GM18498 (cell line): ENCODE measurements around the gene CBFA2T2.
A peak's percentile ranks its signal among the peaks of the same experiment; 100 is the strongest.

Experiments
- ATAC-seq: cut with Tn5 transposase; IDR thresholded peaks from one replicate; pipeline ENCODE4 v1.9.1; 2021; ENCODE audit warnings: mild to moderate bottlenecking, moderate library complexity; ENCODE audit not compliant: unreplicated experiment

The CBFA2T2 gene

DNA sequence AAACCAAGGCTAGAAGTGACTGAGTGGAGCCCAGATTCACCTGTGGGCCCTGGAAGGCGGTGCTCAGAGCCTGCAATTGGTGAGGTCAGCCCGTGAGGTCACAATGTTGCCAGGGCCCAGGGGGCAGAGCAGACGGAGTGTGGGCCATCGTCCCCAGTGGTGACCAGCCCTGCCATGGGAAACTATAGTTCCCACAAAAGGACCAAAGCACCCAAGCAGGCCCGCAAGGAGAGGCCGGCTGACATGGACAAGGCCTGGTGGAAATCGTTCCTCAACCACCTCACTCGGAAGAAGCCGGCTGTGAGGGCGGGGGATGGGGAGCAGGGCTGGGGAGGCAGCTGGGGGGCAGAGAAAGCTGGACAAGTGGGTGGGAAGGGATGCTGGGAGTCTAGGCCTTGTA lies 172.3 kb downstream of the CBFA2T2 start, which contains the start of gene C20orf144:
C20orf144 (plus strand) TSS at position 156 of the 400 bp plus-strand sequence; CDS start at position 175, 19 bp downstream.
- no peak for ATAC-seq

DNA sequence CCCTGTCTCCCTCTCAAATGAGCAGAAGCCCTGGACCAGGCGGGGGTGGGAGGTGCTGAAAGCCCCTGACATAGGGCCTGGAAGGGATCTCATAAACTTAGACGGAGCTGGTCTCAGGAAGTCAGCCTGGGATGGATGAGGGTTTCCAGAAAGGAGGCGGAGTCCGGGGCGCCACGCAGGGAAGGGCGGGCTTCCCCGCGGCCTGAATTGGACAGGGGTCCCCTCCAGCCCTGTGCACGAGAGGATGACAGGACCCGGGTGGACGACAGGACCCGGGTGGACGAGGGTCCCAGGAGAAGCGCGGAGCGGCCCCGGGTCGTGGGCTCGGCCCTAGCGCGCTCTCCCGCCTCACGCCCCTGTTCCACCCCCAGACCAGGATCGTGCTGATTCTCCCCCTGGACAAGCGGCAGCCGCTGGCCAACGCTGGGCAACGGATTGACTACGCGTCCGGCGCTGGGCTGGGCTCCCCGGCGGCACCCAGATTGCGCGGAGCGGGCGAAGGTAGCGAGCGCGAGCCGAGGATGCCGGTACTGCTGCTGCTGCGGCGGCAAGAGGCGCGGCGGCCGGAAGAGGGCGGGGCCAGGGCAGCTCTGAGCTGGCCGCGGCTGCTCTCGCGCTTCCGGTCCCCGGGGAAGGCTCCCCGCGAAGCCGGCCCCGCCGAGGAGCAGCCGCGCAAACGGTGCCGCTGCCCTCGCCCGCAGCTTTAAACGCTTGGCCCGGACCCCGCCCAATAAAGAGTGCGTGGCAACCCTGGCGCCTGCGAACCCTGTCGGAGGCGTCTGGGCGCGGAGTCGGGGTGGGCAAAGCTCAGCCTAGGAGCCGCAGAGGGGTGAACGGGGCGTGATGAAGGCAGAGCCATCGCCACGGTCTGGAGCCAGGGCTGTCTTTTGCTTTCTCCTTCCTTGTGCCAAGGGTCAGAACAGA lies 173.5 kb downstream of the CBFA2T2 start:
- peak; percentile 44 for ATAC-seq

DNA sequence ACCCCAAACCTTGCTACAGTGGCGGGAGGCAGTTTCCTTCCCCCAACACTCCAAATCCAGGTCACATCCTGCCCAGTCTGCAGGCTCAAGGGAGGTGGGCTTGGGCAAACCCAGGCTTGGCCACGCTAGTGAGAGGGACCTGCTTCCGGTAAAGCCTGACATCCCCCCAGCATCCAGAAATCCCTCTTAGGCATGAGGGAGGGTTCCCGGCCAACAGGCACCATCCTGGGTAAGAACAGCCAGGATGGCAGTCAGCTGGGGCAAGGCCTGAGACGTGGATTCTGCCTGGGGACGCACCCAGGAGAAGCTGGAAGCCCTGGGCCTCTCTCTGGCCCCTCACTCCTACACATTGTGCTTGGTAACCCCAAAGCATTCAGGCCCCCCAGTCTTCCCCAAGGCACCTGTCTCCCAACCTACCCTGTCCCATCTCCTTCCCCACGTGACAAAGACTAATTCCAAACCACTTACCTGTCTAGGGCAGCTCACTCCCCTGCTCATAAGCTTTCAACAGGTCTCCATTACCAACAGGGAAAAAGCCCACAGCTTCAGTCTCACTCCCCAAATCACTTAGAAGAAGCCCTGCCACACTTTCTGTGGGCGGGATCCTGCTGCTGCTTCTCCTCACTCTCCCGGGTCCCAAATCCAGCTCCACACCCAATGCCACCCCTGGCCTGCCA lies 174.3 kb downstream of the CBFA2T2 start:
- ATAC-seq = no peak

DNA sequence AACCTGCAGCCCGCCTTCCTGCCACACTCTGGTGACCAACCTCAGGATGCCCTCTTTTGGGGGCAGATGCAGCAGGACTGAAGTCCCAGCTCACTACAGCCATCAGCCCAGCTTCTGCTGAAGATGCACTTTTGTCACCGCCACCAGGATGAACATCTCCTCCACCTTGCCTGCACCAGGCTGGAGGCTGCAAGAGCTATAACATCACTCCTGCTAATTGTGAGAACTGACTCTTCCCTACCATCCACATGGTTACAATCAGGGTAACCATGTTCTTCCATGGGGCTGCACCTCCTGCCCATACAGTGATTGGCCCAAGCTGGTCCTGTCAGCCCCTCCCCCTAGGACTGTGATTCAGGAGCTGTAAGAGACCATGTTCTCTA lies 174.9 kb downstream of the CBFA2T2 start:
- no peak for ATAC-seq

DNA sequence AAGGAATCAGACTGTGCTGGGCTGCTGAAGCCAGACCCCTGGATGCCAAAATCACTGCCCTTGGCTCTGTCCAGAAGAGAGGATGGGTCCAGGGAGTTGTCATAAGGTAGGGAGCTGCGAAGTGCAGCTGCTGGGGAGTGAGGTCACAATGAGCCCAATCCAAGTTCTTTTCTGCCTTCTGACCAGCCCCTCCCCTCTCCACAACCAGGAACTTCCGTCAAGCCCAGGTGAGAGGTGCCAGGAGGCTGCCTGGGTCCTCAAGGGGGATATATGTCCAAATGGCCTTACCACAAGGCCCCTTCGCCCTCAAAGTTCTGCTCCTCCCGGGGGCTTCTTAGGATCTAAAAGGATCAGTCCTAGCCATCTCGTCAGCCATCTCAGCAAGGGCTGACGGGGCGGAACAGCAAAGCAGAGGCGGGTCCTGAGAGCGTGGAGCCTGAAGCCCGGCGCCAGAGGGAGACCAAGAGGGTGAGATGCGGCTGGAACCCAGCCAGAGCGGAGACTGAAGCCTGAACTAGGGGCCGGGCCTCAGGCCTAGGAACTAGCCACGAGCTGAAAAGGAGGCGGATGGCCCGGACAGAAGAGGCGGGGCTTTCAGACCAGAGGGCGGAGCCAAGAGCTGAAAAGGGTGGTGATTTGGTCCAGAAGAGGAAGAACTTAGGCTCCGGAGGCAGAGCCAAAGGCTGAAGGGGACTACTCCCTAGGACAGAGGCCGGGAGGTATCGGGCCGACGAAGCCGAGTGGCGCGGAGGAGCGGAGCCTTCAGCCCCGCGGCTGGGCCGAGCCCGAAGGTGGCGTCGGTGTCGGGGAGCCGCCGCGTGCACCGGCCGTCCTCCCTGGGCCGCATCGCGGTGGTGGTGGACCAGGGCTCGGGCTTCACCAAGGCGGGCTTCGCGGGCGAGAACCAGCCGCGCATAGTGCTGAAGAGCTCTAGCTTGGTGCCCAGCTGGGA lies 176.7 kb downstream of the CBFA2T2 start, which contains the start of gene ACTL10:
ACTL10 (plus strand) TSS at position 651 of the 952 bp plus-strand sequence. CDS start 555 bp downstream, outside the sequence.
- peak; percentile 57 for ATAC-seq

DNA sequence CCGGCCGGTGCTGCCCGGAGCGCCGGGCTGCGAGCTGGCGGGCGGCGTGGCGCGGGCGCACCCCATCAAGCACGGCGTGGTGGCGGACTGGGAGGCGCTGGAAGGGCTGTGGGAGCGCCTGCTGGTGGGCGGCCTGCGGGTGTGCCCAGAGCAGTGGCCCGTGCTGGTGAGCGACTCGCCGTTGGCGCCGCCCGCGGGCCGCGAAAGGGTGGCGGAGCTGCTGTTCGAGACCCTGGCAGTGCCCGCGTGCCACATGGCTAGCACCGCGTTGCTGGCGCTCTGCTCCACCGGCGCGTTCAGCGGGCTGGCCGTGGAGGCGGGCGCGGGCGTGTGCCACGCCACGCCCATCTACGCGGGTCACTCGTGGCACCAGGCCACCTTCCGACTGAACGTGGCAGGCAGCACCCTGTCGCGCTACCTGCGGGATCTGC lies 177.4 kb downstream of the CBFA2T2 start:
- ATAC-seq = peak; percentile 13

DNA sequence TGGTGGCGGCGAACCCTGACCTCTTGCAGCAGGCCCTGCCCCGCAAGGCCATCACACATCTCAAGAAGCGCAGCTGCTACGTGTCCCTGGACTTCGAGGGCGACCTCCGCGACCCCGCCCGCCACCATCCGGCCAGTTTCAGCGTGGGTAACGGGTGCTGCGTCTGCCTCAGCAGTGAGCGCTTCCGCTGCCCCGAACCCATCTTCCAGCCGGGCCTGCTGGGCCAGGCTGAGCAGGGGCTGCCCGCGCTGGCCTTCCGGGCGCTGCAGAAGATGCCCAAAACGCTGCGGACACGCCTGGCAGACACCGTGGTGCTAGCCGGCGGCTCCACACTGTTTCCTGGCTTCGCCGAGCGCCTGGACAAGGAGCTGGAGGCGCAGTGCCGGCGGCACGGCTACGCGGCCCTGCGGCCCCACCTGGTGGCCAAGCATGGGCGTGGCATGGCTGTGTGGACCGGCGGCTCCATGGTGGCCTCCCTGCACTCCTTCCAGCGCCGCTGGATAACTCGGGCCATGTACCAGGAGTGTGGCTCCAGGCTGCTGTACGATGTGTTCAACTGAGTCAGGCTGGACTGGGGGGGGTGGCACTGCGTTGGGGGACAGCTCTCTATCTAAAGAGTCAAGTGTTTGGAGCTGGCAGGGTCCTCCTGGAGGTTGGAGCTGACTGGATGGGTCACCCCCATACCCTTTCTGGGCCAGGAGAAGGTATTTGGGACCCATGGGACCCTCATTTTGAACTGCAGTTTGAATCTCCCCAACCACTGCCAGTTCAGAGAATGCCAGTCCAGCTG lies 178.0 kb downstream of the CBFA2T2 start:
- ATAC-seq = peak; percentile 39

DNA sequence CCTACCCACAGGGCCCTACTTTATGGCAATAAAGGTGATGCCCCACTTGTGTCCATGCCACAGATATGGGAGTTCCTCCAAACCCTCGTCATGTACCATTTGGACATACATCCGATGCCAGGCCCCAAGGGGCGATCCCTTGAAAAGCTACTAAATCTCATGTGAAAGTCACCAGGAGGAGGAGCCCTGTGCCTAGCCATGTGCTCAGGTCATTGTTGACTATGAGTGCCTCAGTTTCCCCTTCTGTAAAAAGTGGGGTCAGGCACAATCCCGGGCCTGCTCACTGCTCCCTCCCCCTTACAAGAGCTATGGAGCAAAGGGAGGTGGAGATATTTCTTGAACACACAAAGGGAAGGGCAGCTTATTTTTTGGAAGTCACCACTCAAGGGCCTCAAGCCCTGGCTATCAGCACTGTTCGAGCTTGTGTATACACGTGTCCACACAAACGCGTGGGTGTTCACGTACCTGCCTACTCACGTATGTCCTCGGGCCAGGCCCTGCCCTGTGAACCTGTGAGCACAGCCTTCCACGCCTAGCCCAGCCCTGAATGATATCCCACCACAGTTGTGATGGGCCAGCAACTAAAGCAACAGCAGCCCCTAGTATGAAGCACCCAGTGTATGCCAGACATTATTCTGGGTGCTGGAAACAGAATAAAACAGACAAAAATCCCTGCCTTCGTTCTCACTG lies 178.7 kb downstream of the CBFA2T2 start:
- no peak for ATAC-seq

DNA sequence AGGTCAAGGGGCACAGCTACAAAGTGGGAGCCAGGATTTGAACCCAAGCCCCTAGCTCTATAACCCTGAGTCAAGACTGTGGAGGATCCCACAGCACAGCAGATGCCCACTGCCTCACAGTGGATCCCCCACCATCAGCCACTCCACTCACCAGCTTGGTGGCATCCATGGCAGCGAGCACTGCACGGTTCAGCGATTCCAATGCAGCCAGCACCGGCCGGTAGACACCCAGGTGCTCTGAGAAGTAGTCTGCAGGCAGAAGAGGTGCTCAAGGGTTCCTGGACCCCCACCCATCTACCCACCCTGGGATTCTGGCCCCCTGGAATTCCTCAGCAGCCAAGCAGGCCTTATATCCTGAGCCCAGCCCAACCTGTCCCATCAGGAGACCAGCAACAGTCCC lies 179.3 kb downstream of the CBFA2T2 start:
- no peak for ATAC-seq

DNA sequence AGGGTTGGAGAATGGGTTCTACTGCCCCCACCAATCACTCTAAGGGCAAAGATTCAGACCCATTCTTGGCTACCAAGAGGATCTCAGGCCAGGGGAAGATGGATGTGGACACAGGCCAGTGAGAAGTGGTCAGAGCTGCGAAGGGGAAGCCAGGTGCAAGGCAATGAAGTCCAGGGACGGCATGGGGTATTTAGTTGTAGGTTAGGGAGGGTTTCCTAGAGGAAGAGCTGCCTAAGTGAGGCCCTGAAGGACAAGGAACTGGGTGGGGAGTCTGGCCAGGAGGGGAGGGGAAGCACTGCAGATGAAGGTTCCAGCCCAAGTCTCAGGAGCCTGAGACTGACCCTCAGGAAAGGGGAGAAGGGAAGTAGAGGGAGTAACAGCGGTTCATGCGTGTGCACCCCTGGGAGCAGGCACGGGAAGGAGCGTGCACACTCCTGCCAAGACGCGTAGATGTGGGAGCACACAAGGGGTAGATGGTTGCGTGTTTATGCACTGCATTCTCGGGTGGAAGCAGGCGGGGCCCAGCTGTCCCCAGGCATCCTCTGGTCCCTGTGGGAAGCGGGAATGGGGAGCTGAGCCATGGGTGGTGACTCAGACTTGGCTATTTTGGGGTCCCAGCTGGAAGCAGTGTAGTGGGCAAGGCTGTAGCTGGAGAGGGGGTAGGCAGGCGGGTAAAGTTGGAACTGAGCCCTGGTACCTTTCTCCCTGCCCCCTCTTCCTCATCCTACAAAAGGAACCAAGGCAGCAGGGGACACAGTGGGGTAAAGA lies 180.2 kb downstream of the CBFA2T2 start:
- no peak for ATAC-seq

DNA sequence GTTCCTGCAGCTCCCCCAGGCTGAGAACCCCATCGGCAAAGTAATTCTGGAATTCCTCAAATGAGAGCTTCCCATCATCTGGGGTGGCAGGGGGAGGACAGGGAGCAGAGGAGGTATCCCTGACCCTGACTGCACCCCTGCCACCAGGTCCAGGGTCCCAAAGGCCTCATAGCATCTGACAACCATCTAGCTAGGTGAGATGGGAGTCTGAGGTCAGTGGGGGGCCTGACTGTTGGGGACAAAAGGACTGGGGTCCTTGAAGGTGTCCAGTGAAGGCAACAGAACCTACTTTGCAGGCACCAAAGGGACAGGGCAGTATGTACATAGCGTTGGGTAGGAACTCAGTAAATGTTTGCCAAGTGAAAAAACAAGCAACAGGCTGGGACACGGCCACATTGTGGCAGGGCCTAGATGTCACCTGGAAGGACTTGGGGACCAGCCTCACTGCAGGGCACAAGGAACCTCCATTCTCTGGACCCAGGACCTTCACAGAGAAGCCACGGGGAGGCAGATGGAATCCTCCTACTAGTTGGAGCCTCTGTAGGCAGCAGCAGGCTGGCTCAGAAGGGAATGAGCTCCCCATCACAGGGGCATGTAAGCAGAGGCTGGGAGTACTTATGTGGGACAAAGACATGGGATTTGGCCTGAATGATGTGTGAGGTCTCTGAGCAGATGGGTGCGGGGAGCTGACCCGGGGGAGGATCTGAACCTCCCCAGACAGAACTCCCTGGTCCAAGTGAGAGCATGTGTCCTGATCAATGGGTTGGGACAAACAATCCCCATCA lies 181.0 kb downstream of the CBFA2T2 start:
- ATAC-seq = no peak

DNA sequence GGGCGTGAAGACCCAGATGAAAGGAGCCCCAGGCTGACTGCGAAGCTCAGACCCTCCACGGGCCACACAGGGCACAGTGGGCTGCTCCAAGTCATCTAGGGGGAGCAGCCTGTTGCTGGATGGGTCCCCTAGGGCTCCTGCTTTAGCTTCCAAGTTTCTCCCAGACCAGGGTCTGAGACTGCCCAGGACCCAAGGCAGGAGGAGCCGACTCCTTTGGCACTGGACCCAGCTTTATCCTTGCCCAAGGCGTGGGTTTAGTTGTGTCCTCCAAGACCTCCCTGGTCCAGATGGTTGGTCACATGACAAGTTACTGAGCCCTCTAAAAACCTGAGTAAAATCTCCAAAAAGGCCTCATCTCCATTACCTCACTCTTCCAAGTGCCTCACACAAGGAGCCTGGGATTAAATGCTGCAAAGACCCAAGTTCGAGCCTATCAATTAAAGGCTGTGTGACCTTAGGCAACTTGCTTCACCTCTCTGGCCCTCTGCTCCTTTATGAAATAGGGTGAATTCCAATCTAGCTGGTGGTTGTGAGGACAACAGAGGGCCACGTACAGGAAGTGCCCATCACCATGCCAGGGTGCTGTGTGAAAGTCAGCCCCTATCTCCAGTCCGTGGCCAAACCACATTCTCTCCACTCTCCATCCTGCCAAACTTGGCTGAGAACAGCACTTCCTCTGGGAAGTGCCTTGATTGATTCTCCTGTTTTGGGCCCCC lies 181.8 kb downstream of the CBFA2T2 start:
- no peak for ATAC-seq

DNA sequence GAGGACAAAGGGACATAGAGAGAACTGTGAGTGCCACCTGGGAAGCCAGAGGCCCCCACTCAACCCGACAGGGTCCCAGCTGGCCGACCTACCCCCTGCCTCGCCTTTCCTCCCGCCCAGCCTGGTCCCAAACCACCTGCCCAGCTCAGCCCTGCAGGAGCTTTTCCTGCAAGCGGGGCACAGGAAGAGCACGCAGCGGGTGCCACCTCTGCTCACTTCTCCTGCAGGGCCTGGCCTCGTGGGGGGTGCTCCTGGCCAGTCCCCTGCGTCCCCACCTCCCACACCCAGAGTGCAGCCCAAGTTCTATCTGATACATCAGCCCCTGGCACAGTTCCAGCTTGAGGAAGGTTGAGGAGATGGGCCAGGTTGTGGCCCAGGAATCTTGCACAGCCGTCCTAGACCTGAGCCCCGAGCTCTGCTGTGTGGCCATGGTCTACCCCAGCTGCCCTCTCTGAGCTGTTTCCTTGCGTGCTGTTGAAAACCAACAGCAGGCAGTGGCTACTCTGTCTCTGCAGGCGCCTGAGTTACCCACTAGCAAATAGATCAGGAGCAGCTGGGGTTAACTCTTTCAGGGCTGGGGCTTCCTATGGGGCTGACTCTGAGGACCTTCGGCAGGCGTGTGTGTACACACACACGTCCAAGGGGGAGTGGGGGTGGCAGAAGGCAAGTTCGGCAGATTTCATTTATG lies 182.7 kb downstream of the CBFA2T2 start:
- ATAC-seq = no peak

DNA sequence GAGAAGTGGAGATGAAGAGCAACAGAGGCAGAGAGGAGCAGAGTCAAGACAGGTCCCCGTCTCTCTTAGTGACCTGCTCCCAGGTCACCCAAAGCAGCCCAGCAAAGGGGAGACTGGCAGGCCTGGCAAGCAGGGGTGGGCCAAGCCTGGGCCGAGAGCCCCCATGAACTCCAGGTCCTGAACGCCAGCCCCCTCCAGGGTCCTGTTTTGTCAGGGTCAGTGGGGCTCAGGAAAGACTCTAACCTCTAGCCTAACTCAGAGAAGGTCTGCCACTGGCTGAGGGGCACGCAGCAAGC lies 183.2 kb downstream of the CBFA2T2 start:
- no peak for ATAC-seq

DNA sequence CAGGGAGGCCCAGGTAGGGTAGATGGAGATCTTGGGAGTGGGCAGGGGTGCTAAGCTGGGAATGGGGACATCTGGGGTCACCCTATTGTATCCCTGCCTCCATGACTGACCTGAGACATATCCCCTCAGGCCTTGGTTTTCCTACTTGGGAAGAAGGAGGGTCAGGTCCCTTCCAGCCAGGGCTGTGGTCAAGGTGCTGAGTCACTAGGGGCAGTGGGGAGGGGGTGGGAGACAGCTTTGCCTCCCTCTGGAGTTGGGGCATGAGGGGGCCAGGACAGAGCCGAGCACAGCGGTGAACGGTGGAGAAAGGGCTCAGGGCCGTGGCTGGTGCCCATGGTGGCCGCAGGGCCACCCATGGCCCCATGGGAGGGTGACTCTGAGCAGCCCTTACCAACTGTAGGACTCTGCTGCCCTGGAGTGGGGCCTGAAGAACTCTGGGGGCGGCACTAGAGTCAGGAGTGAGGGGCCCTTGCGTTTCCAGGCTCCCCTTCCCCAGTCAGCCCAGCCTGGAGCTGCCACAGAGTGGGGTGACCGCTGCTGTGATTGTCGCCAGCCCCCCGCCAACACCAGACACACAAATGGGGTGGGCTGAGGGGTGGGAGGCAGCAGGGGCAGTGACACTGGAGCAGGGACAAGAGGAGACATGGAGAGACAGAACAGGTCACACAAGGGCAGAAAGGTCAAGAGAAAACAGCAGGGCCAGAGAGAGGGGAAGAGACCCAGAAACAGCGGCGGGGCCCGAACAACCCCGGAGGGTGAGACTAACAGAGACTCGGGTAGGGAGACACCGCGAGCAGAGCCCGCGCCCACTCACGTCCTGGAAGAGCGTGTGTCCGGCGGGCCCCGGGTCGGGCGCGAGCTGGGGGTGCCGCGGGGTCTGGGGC lies 183.8 kb downstream of the CBFA2T2 start:
- ATAC-seq = peak; percentile 39
